Transverse colon (tissue), 4 donors: ENCODE data around the gene COL20A1. TPM values are rescaled to one million over a fixed set of nuclear protein-coding genes. Genes with fewer than 3 reads are reported as not detected.

Source experiments
- DNase-seq: peaks from one replicate; pipeline ENCODE4 v3.0.0-alpha.2; 2019
- H3K27ac ChIP-seq, 4 donors: fragments of 200-600 bp; sonication (generic); 2 replicates each; pipeline ENCODE4 v1.5.1; 2016 to 2018; ENCODE audit warnings: inconsistent platforms in 4 of 4
- H3K27me3 ChIP-seq: fragments of 200-600 bp; sonication (generic); 2 replicates; pipeline ENCODE4 v1.5.1; 2017; ENCODE audit warnings: inconsistent platforms
- H3K36me3 ChIP-seq, 4 donors: fragments of 200-600 bp; sonication (generic); 2 replicates each; pipeline ENCODE4 v1.5.1; 2017 to 2019; ENCODE audit warnings: inconsistent platforms in 4 of 4
- H3K4me1 ChIP-seq, 4 donors: fragments of 200-600 bp; sonication (generic); 2 replicates each; pipeline ENCODE4 v1.5.1; 2017 to 2020; ENCODE audit warnings: inconsistent platforms in 4 of 4
- H3K4me3 ChIP-seq, 4 donors: fragments of 200-600 bp; sonication (generic); 1 replicate in 1 of 4; 2 replicates in 3 of 4; pipeline versions ENCODE4 v1.5.1 to v1.6.1; 2017 to 2019; ENCODE audit warnings: inconsistent platforms in 4 of 4
- H3K9me3 ChIP-seq, 2 donors: fragments of 200-600 bp; sonication (generic); 2 replicates each; pipeline ENCODE4 v1.5.1; 2017 to 2019; ENCODE audit warnings: inconsistent platforms in 2 of 2
- CTCF ChIP-seq, 5 experiments: fragments of 200-600 bp in 3 of 5; fragments of 450-650 bp in 2 of 5; sonication (generic) in 3 of 5; IDR thresholded peaks; 1 replicate in 2 of 5; 2 replicates in 3 of 5; pipeline ENCODE4 v1.5.1; 2016 to 2017; ENCODE audit warnings: antibody characterized with exemption in 5 of 5, inconsistent platforms in 3 of 5, mild to moderate bottlenecking in 2 of 5, moderate library complexity in 1 of 5
- EP300 ChIP-seq: sonication (generic); formaldehyde crosslinking; IDR thresholded peaks from one replicate; pipeline ENCODE4 v1.6.1; 2017; ENCODE audit warnings: antibody characterized with exemption, low read depth
- POLR2A ChIP-seq: fragments of 450-650 bp; IDR thresholded peaks from one replicate; pipeline ENCODE4 v1.6.1; 2016; ENCODE audit warnings: antibody characterized with exemption, mild to moderate bottlenecking, moderate library complexity
- POLR2AphosphoS5 ChIP-seq, 3 donors: sonication (generic); formaldehyde crosslinking; IDR thresholded peaks; one replicate each; pipeline ENCODE4 v1.6.1; 2016; ENCODE audit warnings: antibody characterized with exemption in 3 of 3
- WGBS, 2 donors: methylation state at CpG; one replicate each; pipeline ENCODE4 v1.1.5; 2018; ENCODE audit warnings: low coverage in 1 of 2; 5-methylcytosine and 5-hydroxymethylcytosine counted together
- in situ Hi-C, 4 donors: fragments of 200-750 bp; cut with MboI; loops; one replicate each; pipeline versions ENCODE4 v1.15.0 to v1.15.1; 2017; ENCODE audit warnings: low sequenced_read_pairs in 3 of 4, low pct_ligation_motif_present in 1 of 4, low pct_unique_long_range_greater_than_20kb in 1 of 4
- intact Hi-C: fragments of 100-400 bp; cut with DNase I; formaldehyde crosslinking; loops from one replicate; pipeline ENCODE4 v1.15.1; 2023; ENCODE audit warnings: low total_unique reads
- total RNA-seq, 4 donors: library from RNA; depleted of rRNA; stranded (reverse); fragments of >200 nt; gene quantifications; one replicate each; pipeline ENCODE4 v1.1.0, GENCODE V29; 2016

Gene COL20A1
- total RNA-seq, 4 donors from 2014 or later = 43.8 TPM; not detected in 3

- H3K9me3 ChIP-seq = no peaks in the 10 kb centered on the region
- TF ChIP-seq CTCF (IDR thresholded peaks at IDR 0.05) = no peak
- TF ChIP-seq POLR2AphosphoS5 (IDR thresholded peaks at IDR 0.05) = no peak
- TF ChIP-seq EP300 = no peak
- no peak for TF ChIP-seq POLR2A
- H3K27ac ChIP-seq = no peak overlapping the region
- no peak for DNase-seq
- H3K4me3 ChIP-seq = no peak overlapping the region
- intact Hi-C loops (no loop called here), in situ Hi-C loops (no loop called here)
- no peaks in the 10 kb centered on the region for H3K36me3 ChIP-seq
- peaks cover 0 to 9% (median 2%) of the 10 kb centered on the region in 4 donors for H3K4me1 ChIP-seq
- peaks cover 44% of the 10 kb centered on the region for H3K27me3 ChIP-seq
- 85% methylated on average over 8 of the region's 8 CpGs; no CpG with 5 or more reads in 1 of the 2 donors for WGBS, 2 donors
These were observed 63.5 kb downstream of the COL20A1 start for GRCh38 chr20:63356511-63356910.

GRCh38 chr20:63356931-63357879 is 64.2 kb downstream of the COL20A1 start:
- Histone ChIP-seq H3K27ac (no peak overlapping the region), H3K36me3 (no peaks in the 10 kb centered on the region), H3K4me3 (no peak overlapping the region), H3K27me3 (peaks cover 51% of the 10 kb centered on the region), H3K4me1 (peaks cover 0 to 9% (median 2%) of the 10 kb centered on the region in 4 donors), H3K9me3 (no peaks in the 10 kb centered on the region)
- TF ChIP-seq CTCF (IDR thresholded peaks at IDR 0.05) (no peak), POLR2AphosphoS5 (IDR thresholded peaks at IDR 0.05) (no peak), POLR2A (no peak), EP300 (no peak)
- WGBS, 2 donors = 44 to 78% methylated on average over 6 to 30 of the region's 30 CpGs
- no peak for DNase-seq
- in situ Hi-C loops (no loop called here), intact Hi-C loops (no loop called here)

GRCh38 chr20:63357921-63358905 is 65.2 kb downstream of the COL20A1 start:
- intact Hi-C loops (no loop called here), in situ Hi-C loops (no loop called here)
- H3K4me3 ChIP-seq = no peak overlapping the region
- TF ChIP-seq POLR2AphosphoS5 (IDR thresholded peaks at IDR 0.05) (no peak), EP300 (no peak), POLR2A (no peak), CTCF (IDR thresholded peaks at IDR 0.05) (no peak)
- no peak overlapping the region for H3K27ac ChIP-seq
- DNase-seq = no peak
- H3K4me1 ChIP-seq = peaks cover 0 to 6% (median 2%) of the 10 kb centered on the region in 4 donors
- whole genome bisulfite sequencing, 2 donors = 67% methylated on average over 24 of the region's 26 CpGs; no CpG with 5 or more reads in 1 of the 2 donors
- H3K9me3 ChIP-seq = no peaks in the 10 kb centered on the region
- H3K36me3 ChIP-seq = no peaks in the 10 kb centered on the region
- peaks cover 55% of the 10 kb centered on the region for H3K27me3 ChIP-seq
